Neuron (in vitro differentiated cells): Measurements from ENCODE around the gene ATP8A2.

Experiments used
- H2AFZ ChIP-seq: one replicate; pipeline ENCODE4 v1.6.1; 2013; ENCODE audit warnings: low read depth, mild to moderate bottlenecking, inconsistent platforms, low read length, moderate library complexity
- H3K27me3 ChIP-seq: one replicate; pipeline ENCODE4 v1.6.1; 2013; ENCODE audit warnings: low read length; ENCODE audit not compliant: insufficient read depth
- H3K36me3 ChIP-seq: one replicate; pipeline ENCODE4 v1.6.1; 2013; ENCODE audit warnings: low read length; ENCODE audit not compliant: insufficient read depth
- H3K4me1 ChIP-seq: one replicate; pipeline ENCODE4 v1.6.1; 2013; ENCODE audit warnings: low read length; ENCODE audit not compliant: insufficient read depth
- H3K4me3 ChIP-seq: 2 replicates; pipeline ENCODE4 v1.5.1; 2013; ENCODE audit warnings: mild to moderate bottlenecking, low read length, moderate library complexity
- H3K9me3 ChIP-seq: one replicate; pipeline ENCODE4 v1.6.1; 2013; ENCODE audit warnings: low read length

ATP8A2 gene

GRCh38 chr13:25887962-25888655, 516.3 kb downstream of the ATP8A2 start:
- H3K4me1 ChIP-seq: no peaks in the 10 kb centered on the region
- H3K27me3 ChIP-seq: no peaks in the 10 kb centered on the region
- no peaks in the 10 kb centered on the region for H3K36me3 ChIP-seq
- no peak overlapping the region for H3K4me3 ChIP-seq
- H2AFZ ChIP-seq: no peak overlapping the region
- H3K9me3 ChIP-seq: no peaks in the 10 kb centered on the region

GRCh38 chr13:25890671-25891212, 519.0 kb downstream of the ATP8A2 start:
- no peak overlapping the region for H2AFZ ChIP-seq

GRCh38 chr13:25898991-25899390, 527.2 kb downstream of the ATP8A2 start:
- no peaks in the 10 kb centered on the region for H3K4me1 ChIP-seq
- H3K9me3 ChIP-seq: peaks cover 5% of the 10 kb centered on the region
- no peaks in the 10 kb centered on the region for H3K36me3 ChIP-seq
- H3K4me3 ChIP-seq: no peak overlapping the region
- H3K27me3 ChIP-seq: no peaks in the 10 kb centered on the region
- H2AFZ ChIP-seq: no peak overlapping the region

More at GRCh38 chr13:25890671-25891212, 519.0 kb downstream of the ATP8A2 start:
- H3K4me3 ChIP-seq: no peak overlapping the region
- no peaks in the 10 kb centered on the region for H3K9me3 ChIP-seq
- no peaks in the 10 kb centered on the region for H3K4me1 ChIP-seq
- no peaks in the 10 kb centered on the region for H3K36me3 ChIP-seq
- no peaks in the 10 kb centered on the region for H3K27me3 ChIP-seq

GRCh38 chr13:25899464-25899863, 527.7 kb downstream of the ATP8A2 start:
- peaks cover 5% of the 10 kb centered on the region for H3K9me3 ChIP-seq
- H3K4me1 ChIP-seq: no peaks in the 10 kb centered on the region
- H3K4me3 ChIP-seq: no peak overlapping the region
- H2AFZ ChIP-seq: no peak overlapping the region
- H3K27me3 ChIP-seq: no peaks in the 10 kb centered on the region
- no peaks in the 10 kb centered on the region for H3K36me3 ChIP-seq

GRCh38 chr13:25899952-25900351, 528.2 kb downstream of the ATP8A2 start:
- no peaks in the 10 kb centered on the region for H3K36me3 ChIP-seq
- peaks cover 5% of the 10 kb centered on the region for H3K9me3 ChIP-seq
- no peak overlapping the region for H2AFZ ChIP-seq
- no peak overlapping the region for H3K4me3 ChIP-seq
- no peaks in the 10 kb centered on the region for H3K4me1 ChIP-seq
- H3K27me3 ChIP-seq: no peaks in the 10 kb centered on the region

- no peak overlapping the region for H2AFZ ChIP-seq
- H3K4me3 ChIP-seq: no peak overlapping the region
- no peaks in the 10 kb centered on the region for H3K27me3 ChIP-seq
- H3K36me3 ChIP-seq: no peaks in the 10 kb centered on the region
- no peaks in the 10 kb centered on the region for H3K4me1 ChIP-seq
- H3K9me3 ChIP-seq: peaks cover 5% of the 10 kb centered on the region
Measured at GRCh38 chr13:25901460-25902376, 529.9 kb downstream of the ATP8A2 start.

- Histone ChIP-seq H3K4me3 (no peak overlapping the region), H3K36me3 (no peaks in the 10 kb centered on the region), H3K4me1 (no peaks in the 10 kb centered on the region), H3K9me3 (peaks cover 5% of the 10 kb centered on the region), H2AFZ (no peak overlapping the region), H3K27me3 (no peaks in the 10 kb centered on the region)
Measured at GRCh38 chr13:25902455-25902854, 530.7 kb downstream of the ATP8A2 start.

GRCh38 chr13:25902891-25903341, 531.1 kb downstream of the ATP8A2 start:
- Histone ChIP-seq H2AFZ (no peak overlapping the region), H3K36me3 (no peaks in the 10 kb centered on the region), H3K9me3 (peaks cover 5% of the 10 kb centered on the region), H3K4me1 (no peaks in the 10 kb centered on the region), H3K27me3 (no peaks in the 10 kb centered on the region), H3K4me3 (no peak overlapping the region)

- Histone ChIP-seq H2AFZ (no peak overlapping the region), H3K36me3 (no peaks in the 10 kb centered on the region), H3K4me1 (no peaks in the 10 kb centered on the region), H3K4me3 (no peak overlapping the region), H3K9me3 (no peaks in the 10 kb centered on the region), H3K27me3 (peaks cover 4% of the 10 kb centered on the region)
Measured at GRCh38 chr13:25904830-25905229, 533.1 kb downstream of the ATP8A2 start.

GRCh38 chr13:25905611-25906010, 533.8 kb downstream of the ATP8A2 start:
- Histone ChIP-seq H3K36me3 (no peaks in the 10 kb centered on the region), H3K27me3 (peaks cover 4% of the 10 kb centered on the region), H2AFZ (no peak overlapping the region), H3K9me3 (no peaks in the 10 kb centered on the region), H3K4me1 (no peaks in the 10 kb centered on the region), H3K4me3 (no peak overlapping the region)

- no peak overlapping the region for H2AFZ ChIP-seq
- no peaks in the 10 kb centered on the region for H3K9me3 ChIP-seq
- no peak overlapping the region for H3K4me3 ChIP-seq
- no peaks in the 10 kb centered on the region for H3K36me3 ChIP-seq
- H3K27me3 ChIP-seq: peaks cover 4% of the 10 kb centered on the region
- peaks cover 6% of the 10 kb centered on the region for H3K4me1 ChIP-seq
Measured at GRCh38 chr13:25906191-25906661, 534.5 kb downstream of the ATP8A2 start.

- H2AFZ ChIP-seq: no peak overlapping the region
- H3K4me1 ChIP-seq: peaks cover 11% of the 10 kb centered on the region
- no peak overlapping the region for H3K4me3 ChIP-seq
- no peaks in the 10 kb centered on the region for H3K9me3 ChIP-seq
- no peaks in the 10 kb centered on the region for H3K36me3 ChIP-seq
- H3K27me3 ChIP-seq: peaks cover 4% of the 10 kb centered on the region
Measured at GRCh38 chr13:25908366-25908765, 536.6 kb downstream of the ATP8A2 start.

GRCh38 chr13:25910243-25910642, 538.5 kb downstream of the ATP8A2 start:
- H3K9me3 ChIP-seq: no peaks in the 10 kb centered on the region
- peaks cover 11% of the 10 kb centered on the region for H3K4me1 ChIP-seq
- H2AFZ ChIP-seq: no peak overlapping the region
- no peaks in the 10 kb centered on the region for H3K36me3 ChIP-seq
- peaks cover 10% of the 10 kb centered on the region for H3K27me3 ChIP-seq
- H3K4me3 ChIP-seq: no peak overlapping the region
